Measurements from ENCODE around the gene DYNC1I1. TPM values are rescaled to one million over a fixed set of nuclear protein-coding genes. Genes with fewer than 3 reads are reported as not detected.

Gene DYNC1I1
- total and polyA plus RNA-seq, 4 donors: 0.28 to 0.67 (median 0.39) TPM

DNA sequence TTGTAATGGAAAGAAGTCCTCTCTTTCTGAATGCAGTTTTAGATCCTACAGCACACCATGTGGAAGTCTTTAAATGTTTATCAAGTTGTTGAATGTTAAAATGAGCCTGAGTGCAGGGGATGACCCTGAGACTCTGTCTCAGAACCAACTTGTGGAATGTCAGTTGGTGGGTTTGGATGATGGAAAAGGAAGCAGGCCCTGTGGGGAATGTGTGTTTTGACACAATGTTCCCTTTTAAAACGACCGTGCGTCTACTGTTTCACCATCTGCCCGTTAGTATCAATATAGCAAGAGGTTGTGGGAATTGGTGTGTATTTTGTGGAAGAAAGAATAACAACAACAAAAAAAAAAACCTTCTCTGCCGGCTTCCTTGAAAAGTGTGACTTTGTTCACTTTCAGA lies 8.3 kb downstream of the DYNC1I1 start:
- H3K9ac ChIP-seq (ENCODE audit: low read depth in 1 of 2, low read length in 2 of 2): no peak overlapping the region
- no peaks in the 10 kb centered on the region for H3K9me3 ChIP-seq (ENCODE audit: control insufficient read depth in 4 of 4, low read length in 3 of 4)
- WGBS: 82% methylated on average over 5 of the region's 5 CpGs
- no peak overlapping the region for H3K27ac ChIP-seq (ENCODE audit: low read depth in 1 of 2, low read length in 2 of 2)
- DNase-seq (ENCODE audit: low spot score): no peak
- TF ChIP-seq, protein P1, sequence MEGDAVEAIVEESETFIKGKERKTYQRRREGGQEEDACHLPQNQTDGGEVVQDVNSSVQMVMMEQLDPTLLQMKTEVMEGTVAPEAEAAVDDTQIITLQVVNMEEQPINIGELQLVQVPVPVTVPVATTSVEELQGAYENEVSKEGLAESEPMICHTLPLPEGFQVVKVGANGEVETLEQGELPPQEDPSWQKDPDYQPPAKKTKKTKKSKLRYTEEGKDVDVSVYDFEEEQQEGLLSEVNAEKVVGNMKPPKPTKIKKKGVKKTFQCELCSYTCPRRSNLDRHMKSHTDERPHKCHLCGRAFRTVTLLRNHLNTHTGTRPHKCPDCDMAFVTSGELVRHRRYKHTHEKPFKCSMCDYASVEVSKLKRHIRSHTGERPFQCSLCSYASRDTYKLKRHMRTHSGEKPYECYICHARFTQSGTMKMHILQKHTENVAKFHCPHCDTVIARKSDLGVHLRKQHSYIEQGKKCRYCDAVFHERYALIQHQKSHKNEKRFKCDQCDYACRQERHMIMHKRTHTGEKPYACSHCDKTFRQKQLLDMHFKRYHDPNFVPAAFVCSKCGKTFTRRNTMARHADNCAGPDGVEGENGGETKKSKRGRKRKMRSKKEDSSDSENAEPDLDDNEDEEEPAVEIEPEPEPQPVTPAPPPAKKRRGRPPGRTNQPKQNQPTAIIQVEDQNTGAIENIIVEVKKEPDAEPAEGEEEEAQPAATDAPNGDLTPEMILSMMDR (IDR thresholded peaks at IDR 0.05; ENCODE audit: low read depth, low read length, missing input control): no peak
- TF ChIP-seq EGR1 (IDR thresholded peaks at IDR 0.05; ENCODE audit: low read depth in 2 of 2) (no peak), RXRA (IDR thresholded peaks at IDR 0.05) (no peak)
- TF ChIP-seq, protein P2, sequence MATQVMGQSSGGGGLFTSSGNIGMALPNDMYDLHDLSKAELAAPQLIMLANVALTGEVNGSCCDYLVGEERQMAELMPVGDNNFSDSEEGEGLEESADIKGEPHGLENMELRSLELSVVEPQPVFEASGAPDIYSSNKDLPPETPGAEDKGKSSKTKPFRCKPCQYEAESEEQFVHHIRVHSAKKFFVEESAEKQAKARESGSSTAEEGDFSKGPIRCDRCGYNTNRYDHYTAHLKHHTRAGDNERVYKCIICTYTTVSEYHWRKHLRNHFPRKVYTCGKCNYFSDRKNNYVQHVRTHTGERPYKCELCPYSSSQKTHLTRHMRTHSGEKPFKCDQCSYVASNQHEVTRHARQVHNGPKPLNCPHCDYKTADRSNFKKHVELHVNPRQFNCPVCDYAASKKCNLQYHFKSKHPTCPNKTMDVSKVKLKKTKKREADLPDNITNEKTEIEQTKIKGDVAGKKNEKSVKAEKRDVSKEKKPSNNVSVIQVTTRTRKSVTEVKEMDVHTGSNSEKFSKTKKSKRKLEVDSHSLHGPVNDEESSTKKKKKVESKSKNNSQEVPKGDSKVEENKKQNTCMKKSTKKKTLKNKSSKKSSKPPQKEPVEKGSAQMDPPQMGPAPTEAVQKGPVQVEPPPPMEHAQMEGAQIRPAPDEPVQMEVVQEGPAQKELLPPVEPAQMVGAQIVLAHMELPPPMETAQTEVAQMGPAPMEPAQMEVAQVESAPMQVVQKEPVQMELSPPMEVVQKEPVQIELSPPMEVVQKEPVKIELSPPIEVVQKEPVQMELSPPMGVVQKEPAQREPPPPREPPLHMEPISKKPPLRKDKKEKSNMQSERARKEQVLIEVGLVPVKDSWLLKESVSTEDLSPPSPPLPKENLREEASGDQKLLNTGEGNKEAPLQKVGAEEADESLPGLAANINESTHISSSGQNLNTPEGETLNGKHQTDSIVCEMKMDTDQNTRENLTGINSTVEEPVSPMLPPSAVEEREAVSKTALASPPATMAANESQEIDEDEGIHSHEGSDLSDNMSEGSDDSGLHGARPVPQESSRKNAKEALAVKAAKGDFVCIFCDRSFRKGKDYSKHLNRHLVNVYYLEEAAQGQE (IDR thresholded peaks at IDR 0.05): no peak
- no peaks in the 10 kb centered on the region for H3K4me1 ChIP-seq (ENCODE audit: control insufficient read depth in 4 of 4, insufficient read depth in 4 of 4, low read length in 3 of 4)
- peaks cover 0 to 5% (median 0%) of the 10 kb centered on the region in 4 donors for H3K27me3 ChIP-seq (ENCODE audit: control insufficient read depth in 4 of 4, insufficient read depth in 4 of 4, low read length in 3 of 4)
- no peak overlapping the region for H3K4me3 ChIP-seq (ENCODE audit: low read depth in 1 of 3, low read length in 3 of 3)
- no peaks in the 10 kb centered on the region for H3K36me3 ChIP-seq (ENCODE audit: control insufficient read depth in 4 of 4, insufficient read depth in 3 of 4, low read depth in 1 of 4, low read length in 3 of 4)

DNA sequence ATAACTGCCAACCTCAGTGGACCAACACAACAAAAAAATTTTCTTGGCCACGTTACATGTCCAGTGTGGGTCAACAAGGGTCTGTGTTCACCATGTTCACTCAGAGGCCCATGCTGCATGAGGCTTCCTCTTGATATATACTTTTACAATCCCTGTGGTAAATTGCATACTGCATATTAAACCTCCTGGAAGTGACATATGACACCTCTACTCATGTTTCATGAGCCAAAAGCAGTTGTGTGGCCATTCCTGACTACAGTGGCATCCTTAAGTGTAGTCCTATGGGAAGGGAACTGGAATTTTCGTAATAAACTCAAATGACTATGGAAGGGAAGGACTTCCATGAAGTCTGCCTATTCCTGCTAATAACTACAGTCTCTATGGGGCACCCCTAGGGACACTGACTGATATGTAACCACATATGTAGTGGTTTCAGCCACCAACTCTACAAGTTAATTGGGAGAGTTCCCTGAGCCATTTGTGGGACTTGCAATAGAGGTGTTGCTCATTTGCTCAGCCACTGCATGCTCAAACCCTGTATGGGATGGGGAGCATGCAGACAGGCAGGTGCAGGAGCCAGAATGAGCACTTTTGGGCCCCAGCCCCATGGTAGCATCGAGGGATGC lies 9.7 kb downstream of the DYNC1I1 start:
- Histone ChIP-seq H3K4me3 (ENCODE audit: low read depth in 1 of 3, low read length in 3 of 3) (no peak overlapping the region), H3K36me3 (ENCODE audit: control insufficient read depth in 4 of 4, insufficient read depth in 3 of 4, low read depth in 1 of 4, low read length in 3 of 4) (no peaks in the 10 kb centered on the region), H3K4me1 (ENCODE audit: control insufficient read depth in 4 of 4, insufficient read depth in 4 of 4, low read length in 3 of 4) (no peaks in the 10 kb centered on the region), H3K27ac (ENCODE audit: low read depth in 1 of 2, low read length in 2 of 2) (no peak overlapping the region), H3K9me3 (ENCODE audit: control insufficient read depth in 4 of 4, low read length in 3 of 4) (no peaks in the 10 kb centered on the region), H3K27me3 (ENCODE audit: control insufficient read depth in 4 of 4, insufficient read depth in 4 of 4, low read length in 3 of 4) (peaks cover 0 to 5% (median 0%) of the 10 kb centered on the region in 4 donors), H3K9ac (ENCODE audit: low read depth in 1 of 2, low read length in 2 of 2) (no peak overlapping the region)
- no peak for DNase-seq (ENCODE audit: low spot score)
- WGBS: 74% methylated on average over 3 of the region's 3 CpGs
- TF ChIP-seq JUND (IDR thresholded peaks at IDR 0.05) (no peak), FOXA2 (IDR thresholded peaks at IDR 0.05) (no peak), RXRA (IDR thresholded peaks at IDR 0.05) (no peak), FOXA1 (IDR thresholded peaks at IDR 0.05) (no peak), EGR1 (IDR thresholded peaks at IDR 0.05; ENCODE audit: low read depth in 2 of 2) (no peak), GABPA (IDR thresholded peaks at IDR 0.05 in 1 of 2, conservative IDR thresholded peaks at IDR 0.05 in 1 of 2) (no peak), HNF4G (IDR thresholded peaks at IDR 0.05) (no peak), SP1 (IDR thresholded peaks at IDR 0.05) (no peak), YY1 (IDR thresholded peaks at IDR 0.05) (no peak), TAF1 (conservative IDR thresholded peaks at IDR 0.05) (no peak), HNF4A (conservative IDR thresholded peaks at IDR 0.05) (no peak), NR2F2 (IDR thresholded peaks at IDR 0.05) (no peak)
- TF ChIP-seq, protein P3, sequence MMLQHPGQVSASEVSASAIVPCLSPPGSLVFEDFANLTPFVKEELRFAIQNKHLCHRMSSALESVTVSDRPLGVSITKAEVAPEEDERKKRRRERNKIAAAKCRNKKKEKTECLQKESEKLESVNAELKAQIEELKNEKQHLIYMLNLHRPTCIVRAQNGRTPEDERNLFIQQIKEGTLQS (IDR thresholded peaks at IDR 0.05): no peak
- TF ChIP-seq, protein P2 (IDR thresholded peaks at IDR 0.05): no peak
- TF ChIP-seq, protein P1 (IDR thresholded peaks at IDR 0.05; ENCODE audit: low read depth, low read length, missing input control): no peak
- TF ChIP-seq, protein P4, sequence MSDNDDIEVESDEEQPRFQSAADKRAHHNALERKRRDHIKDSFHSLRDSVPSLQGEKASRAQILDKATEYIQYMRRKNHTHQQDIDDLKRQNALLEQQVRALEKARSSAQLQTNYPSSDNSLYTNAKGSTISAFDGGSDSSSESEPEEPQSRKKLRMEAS (IDR thresholded peaks at IDR 0.05): no peak
